H1 (cell line): ENCODE results near the gene NEURL1. TPM values are rescaled to one million over a fixed set of nuclear protein-coding genes. Genes with fewer than 3 reads are reported as not detected.

Source experiments
- CHD2 ChIP-seq: IDR thresholded peaks from 2 replicates; pipeline ENCODE4 v1.6.1; 2012; ENCODE audit warnings: low read length, improper control_type of control experiment
- CREB1 ChIP-seq: IDR thresholded peaks from 2 replicates; pipeline ENCODE4 v1.6.1; 2012; ENCODE audit warnings: inconsistent platforms
- JUN ChIP-seq: IDR thresholded peaks from 2 replicates; pipeline ENCODE4 v1.6.1; 2011; ENCODE audit warnings: low read depth, mild to moderate bottlenecking, improper control_type of control experiment, low read length
- KDM4A ChIP-seq: IDR thresholded peaks from one replicate; pipeline ENCODE4 v1.7.1; 2012; ENCODE audit warnings: low read depth, mild to moderate bottlenecking, moderate library complexity, low read length, inconsistent platforms; ENCODE audit not compliant: severe bottlenecking
- RBBP5 ChIP-seq: IDR thresholded peaks from 2 replicates; pipeline ENCODE4 v1.7.1; 2012; ENCODE audit warnings: low read depth, mild to moderate bottlenecking, inconsistent platforms, low read length, moderate library complexity, borderline replicate concordance
- SIN3A ChIP-seq, 2 experiments: IDR thresholded peaks in 1 of 2; conservative IDR thresholded peaks in 1 of 2; 2 replicates each; pipeline ENCODE4 v1.6.1; 2011 to 2012; ENCODE audit warnings: low read length in 2 of 2, improper control_type of control experiment in 1 of 2, low read depth in 1 of 2, mild to moderate bottlenecking in 1 of 2
- SP1 ChIP-seq: IDR thresholded peaks from 2 replicates; pipeline ENCODE4 v1.6.1; 2011; ENCODE audit warnings: low read depth, low read length
- TAF1 ChIP-seq: IDR thresholded peaks from 2 replicates; pipeline ENCODE4 v1.6.1; 2011; ENCODE audit warnings: mild to moderate bottlenecking, low read depth, low read length
- TEAD4 ChIP-seq: IDR thresholded peaks from 2 replicates; pipeline ENCODE4 v1.6.1; 2012; ENCODE audit warnings: low read depth, low read length, inconsistent platforms, mixed read lengths
- polyA plus RNA-seq, 7 experiments: library from polyadenylated mRNA; depleted of rRNA in 3 of 7; stranded (reverse) in 5 of 7; unstranded in 2 of 7; fragments of >200 nt in 5 of 7; fragments of 200-250 nt in 2 of 7; gene quantifications; 1 replicate in 5 of 7; 2 replicates in 1 of 7; 4 replicates in 1 of 7; pipeline versions ENCODE4 v1.2.1 to v1.2.3, GENCODE V29; 2011 to 2013; ENCODE audit warnings: missing spikeins in 2 of 7, mixed read lengths in 2 of 7
- total RNA-seq: library from RNA; stranded (reverse); fragmentation: NEBNext Ultra II Directional; extraction: Animal tissue kit (Norgen Biotek cat#: 25700); gene quantifications from 2 replicates; pipeline ENCODE4 v1.2.1, GENCODE V29; 2021
- TF ChIP-seq, protein P1 (sequence below): fragments of 300-600 bp; sonication (generic); IDR thresholded peaks from 2 replicates; pipeline ENCODE4 v1.7.1; 2012; ENCODE audit warnings: low read length, moderate library complexity, mild to moderate bottlenecking, inconsistent platforms; ENCODE audit not compliant: insufficient replicate concordance
- TF ChIP-seq, protein P2 (sequence below): IDR thresholded peaks from 2 replicates; pipeline ENCODE4 v1.6.1; 2011; ENCODE audit warnings: low read length, improper control_type of control experiment

Gene NEURL1
- total and polyA plus RNA-seq, 2 of the 8 experiments (the other 6 are each of a cell fraction or from before 2014, with no cell fraction given) = 0.54 to 0.58 TPM

DNA sequence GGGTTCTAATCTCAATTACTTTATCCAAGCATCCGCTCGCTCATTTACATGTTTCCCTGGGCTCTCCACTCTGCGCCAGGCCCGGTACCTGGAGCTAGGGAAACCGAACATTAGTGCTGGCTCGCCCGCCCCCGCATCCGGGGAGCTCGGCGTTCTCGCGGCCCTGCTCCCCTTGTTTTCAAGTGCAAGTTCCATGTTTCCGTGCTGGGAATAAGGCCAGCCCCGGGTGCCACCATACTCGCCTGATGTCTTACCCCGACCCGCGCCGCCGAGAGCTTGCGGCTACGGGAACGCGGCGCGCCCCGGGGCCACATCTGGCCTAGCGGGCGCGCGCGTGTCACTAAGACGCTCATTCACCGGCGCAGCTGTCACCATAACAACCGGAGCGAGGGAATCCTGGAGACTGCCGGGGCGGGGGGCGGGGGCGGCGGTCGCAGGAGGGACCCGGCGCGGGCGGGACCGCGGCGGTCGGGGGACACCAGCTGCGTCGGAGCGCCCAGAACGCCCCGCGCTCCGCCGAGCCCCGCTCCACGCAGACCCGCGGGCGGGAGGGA is at the start of gene NEURL1 (continued):
- TF ChIP-seq, protein P1, sequence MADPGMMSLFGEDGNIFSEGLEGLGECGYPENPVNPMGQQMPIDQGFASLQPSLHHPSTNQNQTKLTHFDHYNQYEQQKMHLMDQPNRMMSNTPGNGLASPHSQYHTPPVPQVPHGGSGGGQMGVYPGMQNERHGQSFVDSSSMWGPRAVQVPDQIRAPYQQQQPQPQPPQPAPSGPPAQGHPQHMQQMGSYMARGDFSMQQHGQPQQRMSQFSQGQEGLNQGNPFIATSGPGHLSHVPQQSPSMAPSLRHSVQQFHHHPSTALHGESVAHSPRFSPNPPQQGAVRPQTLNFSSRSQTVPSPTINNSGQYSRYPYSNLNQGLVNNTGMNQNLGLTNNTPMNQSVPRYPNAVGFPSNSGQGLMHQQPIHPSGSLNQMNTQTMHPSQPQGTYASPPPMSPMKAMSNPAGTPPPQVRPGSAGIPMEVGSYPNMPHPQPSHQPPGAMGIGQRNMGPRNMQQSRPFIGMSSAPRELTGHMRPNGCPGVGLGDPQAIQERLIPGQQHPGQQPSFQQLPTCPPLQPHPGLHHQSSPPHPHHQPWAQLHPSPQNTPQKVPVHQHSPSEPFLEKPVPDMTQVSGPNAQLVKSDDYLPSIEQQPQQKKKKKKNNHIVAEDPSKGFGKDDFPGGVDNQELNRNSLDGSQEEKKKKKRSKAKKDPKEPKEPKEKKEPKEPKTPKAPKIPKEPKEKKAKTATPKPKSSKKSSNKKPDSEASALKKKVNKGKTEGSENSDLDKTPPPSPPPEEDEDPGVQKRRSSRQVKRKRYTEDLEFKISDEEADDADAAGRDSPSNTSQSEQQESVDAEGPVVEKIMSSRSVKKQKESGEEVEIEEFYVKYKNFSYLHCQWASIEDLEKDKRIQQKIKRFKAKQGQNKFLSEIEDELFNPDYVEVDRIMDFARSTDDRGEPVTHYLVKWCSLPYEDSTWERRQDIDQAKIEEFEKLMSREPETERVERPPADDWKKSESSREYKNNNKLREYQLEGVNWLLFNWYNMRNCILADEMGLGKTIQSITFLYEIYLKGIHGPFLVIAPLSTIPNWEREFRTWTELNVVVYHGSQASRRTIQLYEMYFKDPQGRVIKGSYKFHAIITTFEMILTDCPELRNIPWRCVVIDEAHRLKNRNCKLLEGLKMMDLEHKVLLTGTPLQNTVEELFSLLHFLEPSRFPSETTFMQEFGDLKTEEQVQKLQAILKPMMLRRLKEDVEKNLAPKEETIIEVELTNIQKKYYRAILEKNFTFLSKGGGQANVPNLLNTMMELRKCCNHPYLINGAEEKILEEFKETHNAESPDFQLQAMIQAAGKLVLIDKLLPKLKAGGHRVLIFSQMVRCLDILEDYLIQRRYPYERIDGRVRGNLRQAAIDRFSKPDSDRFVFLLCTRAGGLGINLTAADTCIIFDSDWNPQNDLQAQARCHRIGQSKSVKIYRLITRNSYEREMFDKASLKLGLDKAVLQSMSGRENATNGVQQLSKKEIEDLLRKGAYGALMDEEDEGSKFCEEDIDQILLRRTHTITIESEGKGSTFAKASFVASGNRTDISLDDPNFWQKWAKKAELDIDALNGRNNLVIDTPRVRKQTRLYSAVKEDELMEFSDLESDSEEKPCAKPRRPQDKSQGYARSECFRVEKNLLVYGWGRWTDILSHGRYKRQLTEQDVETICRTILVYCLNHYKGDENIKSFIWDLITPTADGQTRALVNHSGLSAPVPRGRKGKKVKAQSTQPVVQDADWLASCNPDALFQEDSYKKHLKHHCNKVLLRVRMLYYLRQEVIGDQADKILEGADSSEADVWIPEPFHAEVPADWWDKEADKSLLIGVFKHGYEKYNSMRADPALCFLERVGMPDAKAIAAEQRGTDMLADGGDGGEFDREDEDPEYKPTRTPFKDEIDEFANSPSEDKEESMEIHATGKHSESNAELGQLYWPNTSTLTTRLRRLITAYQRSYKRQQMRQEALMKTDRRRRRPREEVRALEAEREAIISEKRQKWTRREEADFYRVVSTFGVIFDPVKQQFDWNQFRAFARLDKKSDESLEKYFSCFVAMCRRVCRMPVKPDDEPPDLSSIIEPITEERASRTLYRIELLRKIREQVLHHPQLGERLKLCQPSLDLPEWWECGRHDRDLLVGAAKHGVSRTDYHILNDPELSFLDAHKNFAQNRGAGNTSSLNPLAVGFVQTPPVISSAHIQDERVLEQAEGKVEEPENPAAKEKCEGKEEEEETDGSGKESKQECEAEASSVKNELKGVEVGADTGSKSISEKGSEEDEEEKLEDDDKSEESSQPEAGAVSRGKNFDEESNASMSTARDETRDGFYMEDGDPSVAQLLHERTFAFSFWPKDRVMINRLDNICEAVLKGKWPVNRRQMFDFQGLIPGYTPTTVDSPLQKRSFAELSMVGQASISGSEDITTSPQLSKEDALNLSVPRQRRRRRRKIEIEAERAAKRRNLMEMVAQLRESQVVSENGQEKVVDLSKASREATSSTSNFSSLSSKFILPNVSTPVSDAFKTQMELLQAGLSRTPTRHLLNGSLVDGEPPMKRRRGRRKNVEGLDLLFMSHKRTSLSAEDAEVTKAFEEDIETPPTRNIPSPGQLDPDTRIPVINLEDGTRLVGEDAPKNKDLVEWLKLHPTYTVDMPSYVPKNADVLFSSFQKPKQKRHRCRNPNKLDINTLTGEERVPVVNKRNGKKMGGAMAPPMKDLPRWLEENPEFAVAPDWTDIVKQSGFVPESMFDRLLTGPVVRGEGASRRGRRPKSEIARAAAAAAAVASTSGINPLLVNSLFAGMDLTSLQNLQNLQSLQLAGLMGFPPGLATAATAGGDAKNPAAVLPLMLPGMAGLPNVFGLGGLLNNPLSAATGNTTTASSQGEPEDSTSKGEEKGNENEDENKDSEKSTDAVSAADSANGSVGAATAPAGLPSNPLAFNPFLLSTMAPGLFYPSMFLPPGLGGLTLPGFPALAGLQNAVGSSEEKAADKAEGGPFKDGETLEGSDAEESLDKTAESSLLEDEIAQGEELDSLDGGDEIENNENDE = no peak
- TF ChIP-seq CREB1 = 0 out of 2 replicates have a peak, but pooled peaks have one; percentile 19
- TF ChIP-seq TEAD4 = no peak
- no peak for TF ChIP-seq CHD2
- no peak for TF ChIP-seq KDM4A
- TF ChIP-seq SIN3A (conservative IDR thresholded peaks at IDR 0.05 in 1 of 2, IDR thresholded peaks at IDR 0.05 in 1 of 2; ENCODE audit: low read depth in 1 of 2, low read length in 2 of 2) = peak; percentile 57 to 76; a peak in 1 of 4 replicates
- TF ChIP-seq JUN = no peak
- TF ChIP-seq TAF1 = no peak
- no peak for TF ChIP-seq RBBP5
- TF ChIP-seq SP1 = no peak
- TF ChIP-seq, protein P2, sequence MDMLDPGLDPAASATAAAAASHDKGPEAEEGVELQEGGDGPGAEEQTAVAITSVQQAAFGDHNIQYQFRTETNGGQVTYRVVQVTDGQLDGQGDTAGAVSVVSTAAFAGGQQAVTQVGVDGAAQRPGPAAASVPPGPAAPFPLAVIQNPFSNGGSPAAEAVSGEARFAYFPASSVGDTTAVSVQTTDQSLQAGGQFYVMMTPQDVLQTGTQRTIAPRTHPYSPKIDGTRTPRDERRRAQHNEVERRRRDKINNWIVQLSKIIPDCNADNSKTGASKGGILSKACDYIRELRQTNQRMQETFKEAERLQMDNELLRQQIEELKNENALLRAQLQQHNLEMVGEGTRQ = no peak
